Subcutaneous abdominal adipose tissue (tissue), 5 donors: ENCODE data around the gene LY6G5B.

ENCODE experiments used
- H3K27ac ChIP-seq: one replicate; pipeline ENCODE4 v1.7.0; 2013; ENCODE audit warnings: low read depth, mild to moderate bottlenecking, inconsistent platforms, low read length, moderate library complexity
- H3K27me3 ChIP-seq, 5 donors: one replicate each; pipeline ENCODE4 v1.7.0; 2013; ENCODE audit warnings: low read length in 5 of 5, inconsistent platforms in 1 of 5; ENCODE audit not compliant: control insufficient read depth in 5 of 5, insufficient read depth in 4 of 5
- H3K36me3 ChIP-seq, 5 donors: one replicate each; pipeline ENCODE4 v1.7.0; 2013; ENCODE audit warnings: low read length in 5 of 5; ENCODE audit not compliant: control insufficient read depth in 5 of 5, insufficient read depth in 5 of 5
- H3K4me1 ChIP-seq, 5 donors: one replicate each; pipeline ENCODE4 v1.7.0; 2013; ENCODE audit warnings: low read length in 5 of 5, mild to moderate bottlenecking in 3 of 5, moderate library complexity in 1 of 5; ENCODE audit not compliant: control insufficient read depth in 5 of 5, insufficient read depth in 5 of 5
- H3K4me3 ChIP-seq, 5 donors: one replicate each; pipeline ENCODE4 v1.7.0; 2013; ENCODE audit warnings: low read length in 5 of 5, low read depth in 1 of 5
- H3K9ac ChIP-seq, 5 donors: one replicate each; pipeline ENCODE4 v1.7.0; 2013; ENCODE audit warnings: low read length in 5 of 5, mild to moderate bottlenecking in 4 of 5, moderate library complexity in 3 of 5
- H3K9me3 ChIP-seq, 5 donors: one replicate each; pipeline ENCODE4 v1.7.0; 2013; ENCODE audit warnings: low read length in 5 of 5; ENCODE audit not compliant: control insufficient read depth in 5 of 5
- donor health status: healthy.
- donor health status: healthy.
- donor health status: healthy.
- donor health status: healthy.
- donor health status: healthy.

Gene LY6G5B

GRCh38 chr6:31677955-31678354, 8.2 kb downstream of the LY6G5B start:
- H3K27ac ChIP-seq = no peak overlapping the region
- no peaks in the 10 kb centered on the region for H3K27me3 ChIP-seq
- no peaks in the 10 kb centered on the region for H3K9me3 ChIP-seq
- H3K36me3 ChIP-seq = peaks cover 0 to 15% (median 9%) of the 10 kb centered on the region in 5 donors
- no peak overlapping the region for H3K4me3 ChIP-seq
- no peak overlapping the region for H3K9ac ChIP-seq
- peaks cover 0 to 19% (median 17%) of the 10 kb centered on the region in 5 donors for H3K4me1 ChIP-seq

DNA sequence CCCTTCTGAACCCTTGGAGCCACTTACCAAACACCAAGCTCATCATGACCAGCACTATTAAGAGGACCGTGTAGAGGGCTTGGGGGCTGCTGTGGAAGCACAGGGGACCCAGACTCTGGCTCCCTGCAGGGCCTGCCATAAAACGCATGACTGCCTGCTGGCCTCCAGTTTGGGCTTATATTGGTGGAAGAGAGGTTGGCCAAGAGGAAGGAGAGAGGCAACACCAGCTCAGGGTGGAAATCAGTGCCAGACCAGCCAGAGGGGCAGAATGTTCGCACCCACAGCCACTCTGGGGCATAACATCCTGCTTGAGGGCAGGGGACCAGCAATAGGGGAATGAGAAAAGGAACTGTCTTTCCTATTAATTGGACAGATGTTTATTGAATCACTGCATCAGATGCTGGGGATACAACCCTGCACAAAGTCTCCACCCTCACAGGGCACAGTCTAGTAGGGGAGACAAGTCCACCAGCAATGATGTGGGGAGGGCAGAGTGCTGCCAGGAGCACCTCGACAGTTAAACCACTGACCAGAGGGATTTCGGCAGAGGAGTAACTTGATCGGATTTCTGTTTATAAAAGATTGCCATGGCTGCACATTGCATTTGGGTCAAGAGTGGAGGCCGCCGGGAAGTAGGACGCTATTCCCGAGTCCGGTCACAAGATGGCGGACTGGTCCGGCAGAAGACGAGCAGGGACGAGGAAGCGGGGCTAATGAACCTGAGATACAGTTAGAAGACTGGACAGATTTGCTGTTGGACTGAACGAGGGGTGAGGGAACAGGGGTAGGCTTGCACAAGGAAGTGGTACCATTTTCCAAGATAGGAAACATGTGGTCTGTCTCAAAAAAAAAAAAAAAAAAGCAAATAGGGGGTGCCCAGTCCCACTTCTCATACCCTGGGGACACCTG, 10.7 kb downstream of the LY6G5B start, which contains the start of gene LY6G5C:
TSS of gene LY6G5C (minus strand) at position 842 of the 909 bp plus-strand sequence. CDS start at position 148, 694 bp downstream.
- H3K27ac ChIP-seq = peak within 1 kb of the TSS; percentile 49

DNA sequence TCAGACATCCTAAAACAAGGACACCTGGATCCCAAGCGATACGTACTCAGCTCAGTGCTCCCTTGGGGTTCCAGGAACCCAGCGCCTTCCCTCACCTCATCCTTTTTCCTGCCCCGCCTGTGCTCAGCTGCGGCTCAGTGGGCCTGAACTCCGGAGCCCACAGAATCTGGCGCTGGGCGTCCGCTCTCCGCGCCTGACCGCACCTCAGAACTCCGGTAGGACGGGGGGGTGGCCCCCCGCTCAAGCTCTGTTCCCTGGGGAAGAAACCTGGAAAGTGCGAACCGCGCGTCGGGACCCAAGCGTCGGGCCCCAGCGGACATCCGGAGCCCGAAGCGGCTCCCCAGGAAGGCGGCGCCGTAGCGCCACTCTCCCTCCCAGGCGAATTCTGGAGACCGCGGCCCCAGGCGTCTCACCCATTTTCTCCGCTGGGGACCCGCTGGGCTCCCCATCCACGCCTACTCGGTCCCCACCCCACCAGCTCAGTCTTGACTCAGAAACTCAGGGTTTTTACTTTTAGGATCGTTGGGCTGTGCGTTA, 11.4 kb downstream of the LY6G5B start:
- no peaks in the 10 kb centered on the region for H3K9me3 ChIP-seq
- H3K27me3 ChIP-seq = no peaks in the 10 kb centered on the region
- peak overlapping the region in 4 of 5 donors; percentile 45 to 80 (median 68) for H3K9ac ChIP-seq
- H3K4me3 ChIP-seq = peak overlapping the region; percentile 65 to 74 (median 69)
- H3K4me1 ChIP-seq = peaks cover 0 to 23% (median 20%) of the 10 kb centered on the region in 5 donors
- peaks cover 0 to 14% (median 11%) of the 10 kb centered on the region in 5 donors for H3K36me3 ChIP-seq
- peak overlapping the region; percentile 49 for H3K27ac ChIP-seq

More for the DNA sequence above, 10.7 kb downstream of the LY6G5B start, which contains the start of gene LY6G5C:
- Histone ChIP-seq H3K36me3 (peaks cover 0 to 8% (median 6%) of the 10 kb centered on the region in 5 donors), H3K9me3 (no peaks in the 10 kb centered on the region), H3K4me3 (peak within 1 kb of the TSS; percentile 65 to 74 (median 69)), H3K27me3 (no peaks in the 10 kb centered on the region), H3K4me1 (peaks cover 0 to 23% (median 20%) of the 10 kb centered on the region in 5 donors), H3K9ac (peak within 1 kb of the TSS in 4 of 5 donors; percentile 45 to 80 (median 68))

DNA sequence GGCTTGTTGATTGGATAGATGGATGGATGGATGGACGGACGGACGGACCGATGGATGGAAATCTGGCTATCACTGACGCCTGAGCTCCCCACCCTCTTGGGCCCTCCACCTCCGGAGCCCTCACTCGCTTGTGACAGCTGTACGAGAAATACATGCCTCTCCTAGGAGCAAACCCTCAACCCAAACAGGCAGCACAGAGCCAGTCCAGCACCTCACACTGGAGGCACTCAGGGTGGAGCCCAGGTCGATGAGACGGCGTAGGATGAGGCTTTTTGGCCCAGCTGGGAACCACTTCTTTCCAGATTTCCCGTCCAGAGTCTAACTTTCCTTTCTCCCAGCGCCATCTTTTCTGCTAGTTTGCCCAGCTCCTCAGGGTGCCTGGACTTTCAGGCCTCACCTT, 13.8 kb downstream of the LY6G5B start:
- H3K27me3 ChIP-seq = no peaks in the 10 kb centered on the region
- peaks cover 0 to 38% (median 35%) of the 10 kb centered on the region in 5 donors for H3K36me3 ChIP-seq
- peaks cover 0 to 23% (median 20%) of the 10 kb centered on the region in 5 donors for H3K4me1 ChIP-seq
- H3K9me3 ChIP-seq = no peaks in the 10 kb centered on the region
- H3K27ac ChIP-seq = no peak overlapping the region
- no peak overlapping the region for H3K4me3 ChIP-seq
- H3K9ac ChIP-seq = no peak overlapping the region

DNA sequence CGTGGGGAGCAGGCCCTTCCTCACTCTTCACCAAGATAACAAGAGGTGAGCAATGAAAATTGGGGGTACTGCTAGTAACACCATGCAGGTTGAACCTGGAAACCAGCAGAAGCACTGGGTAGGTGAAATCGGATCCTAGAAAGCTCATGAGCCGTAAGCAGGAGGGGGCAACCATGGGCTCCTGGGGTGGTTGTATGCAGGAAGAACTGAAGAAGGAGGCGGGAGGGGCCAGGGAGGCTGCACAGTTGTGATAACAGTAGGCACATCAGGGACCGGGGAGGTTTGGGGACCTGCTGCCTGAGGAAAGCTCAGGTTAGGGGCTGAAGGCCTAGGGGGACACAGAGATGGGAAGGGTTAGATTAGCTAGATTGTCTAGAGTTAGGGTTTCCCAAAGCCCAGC, 16.7 kb downstream of the LY6G5B start:
- peaks cover 0 to 67% (median 63%) of the 10 kb centered on the region in 5 donors for H3K36me3 ChIP-seq
- H3K9me3 ChIP-seq = no peaks in the 10 kb centered on the region
- H3K9ac ChIP-seq = no peak overlapping the region
- no peak overlapping the region for H3K27ac ChIP-seq
- no peak overlapping the region for H3K4me3 ChIP-seq
- peaks cover 0 to 9% (median 6%) of the 10 kb centered on the region in 5 donors for H3K4me1 ChIP-seq
- H3K27me3 ChIP-seq = no peaks in the 10 kb centered on the region

DNA sequence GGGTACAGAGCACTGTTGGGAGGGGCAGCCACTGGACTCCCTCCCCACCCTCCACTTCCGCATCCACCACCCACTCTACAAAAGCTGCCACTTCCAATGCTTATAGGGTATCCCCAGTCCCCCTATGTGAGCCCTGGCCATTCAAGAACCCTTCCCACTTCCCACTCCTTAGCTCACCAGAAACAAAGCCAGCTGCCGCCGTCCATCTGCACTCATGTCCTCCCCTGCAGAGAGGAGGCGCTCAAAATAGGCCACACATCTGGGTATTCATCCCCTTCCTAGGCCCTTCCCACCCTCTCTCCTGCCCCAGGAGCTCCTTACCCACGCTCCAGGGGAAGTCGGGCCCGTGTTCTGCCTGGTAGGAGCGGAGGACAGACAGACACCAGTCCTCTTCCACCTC, 17.5 kb downstream of the LY6G5B start:
- Histone ChIP-seq H3K9ac (no peak overlapping the region), H3K36me3 (peaks cover 3 to 75% (median 71%) of the 10 kb centered on the region in 5 donors), H3K27ac (no peak overlapping the region), H3K9me3 (no peaks in the 10 kb centered on the region), H3K4me3 (no peak overlapping the region), H3K27me3 (no peaks in the 10 kb centered on the region), H3K4me1 (peaks cover 0 to 4% (median 3%) of the 10 kb centered on the region in 5 donors)

DNA sequence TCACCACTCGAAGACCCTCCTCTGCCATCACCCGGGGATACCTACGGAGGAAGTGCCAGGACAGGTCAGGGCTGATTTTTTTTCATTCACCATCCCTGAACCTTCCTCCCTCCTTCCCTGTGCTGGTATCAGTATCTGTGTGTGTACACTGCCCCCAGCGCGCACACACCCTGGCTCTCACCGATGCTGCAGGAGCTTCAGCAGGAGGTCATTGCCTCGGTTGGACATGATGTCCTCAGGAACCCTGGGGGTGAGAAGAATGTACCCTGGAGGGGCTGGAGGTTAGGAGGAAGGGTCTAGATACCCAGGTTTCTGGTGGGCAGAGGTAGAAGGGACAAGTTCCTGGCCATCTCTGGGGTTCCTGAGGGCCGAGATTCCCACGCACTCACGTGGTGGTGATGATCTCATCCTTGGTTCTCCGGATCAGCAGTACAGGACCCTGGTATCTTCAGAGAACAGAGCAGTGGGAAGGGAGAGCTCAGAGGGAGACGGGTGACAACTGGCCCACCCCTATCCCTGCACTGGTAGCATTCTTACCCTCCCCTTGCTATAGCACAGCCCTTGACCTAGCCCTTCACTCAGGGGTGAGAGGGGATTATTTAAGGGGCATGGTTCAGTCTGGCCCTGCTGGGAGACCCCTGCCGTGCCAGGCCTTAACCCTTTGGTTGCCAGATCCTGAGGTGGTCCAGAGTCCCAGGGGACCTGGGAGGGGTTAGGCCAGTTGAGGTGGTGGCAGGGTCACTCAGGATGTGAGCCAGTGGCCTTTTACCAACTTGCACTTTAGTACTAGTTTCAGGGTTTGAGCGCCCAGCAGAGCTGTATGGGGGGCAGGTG, 18.3 kb downstream of the LY6G5B start:
- Histone ChIP-seq H3K9me3 (no peaks in the 10 kb centered on the region), H3K9ac (no peak overlapping the region), H3K4me3 (no peak overlapping the region), H3K27ac (no peak overlapping the region), H3K4me1 (peaks cover 0 to 3% (median 3%) of the 10 kb centered on the region in 5 donors), H3K27me3 (no peaks in the 10 kb centered on the region), H3K36me3 (peaks cover 3 to 82% (median 78%) of the 10 kb centered on the region in 5 donors)

DNA sequence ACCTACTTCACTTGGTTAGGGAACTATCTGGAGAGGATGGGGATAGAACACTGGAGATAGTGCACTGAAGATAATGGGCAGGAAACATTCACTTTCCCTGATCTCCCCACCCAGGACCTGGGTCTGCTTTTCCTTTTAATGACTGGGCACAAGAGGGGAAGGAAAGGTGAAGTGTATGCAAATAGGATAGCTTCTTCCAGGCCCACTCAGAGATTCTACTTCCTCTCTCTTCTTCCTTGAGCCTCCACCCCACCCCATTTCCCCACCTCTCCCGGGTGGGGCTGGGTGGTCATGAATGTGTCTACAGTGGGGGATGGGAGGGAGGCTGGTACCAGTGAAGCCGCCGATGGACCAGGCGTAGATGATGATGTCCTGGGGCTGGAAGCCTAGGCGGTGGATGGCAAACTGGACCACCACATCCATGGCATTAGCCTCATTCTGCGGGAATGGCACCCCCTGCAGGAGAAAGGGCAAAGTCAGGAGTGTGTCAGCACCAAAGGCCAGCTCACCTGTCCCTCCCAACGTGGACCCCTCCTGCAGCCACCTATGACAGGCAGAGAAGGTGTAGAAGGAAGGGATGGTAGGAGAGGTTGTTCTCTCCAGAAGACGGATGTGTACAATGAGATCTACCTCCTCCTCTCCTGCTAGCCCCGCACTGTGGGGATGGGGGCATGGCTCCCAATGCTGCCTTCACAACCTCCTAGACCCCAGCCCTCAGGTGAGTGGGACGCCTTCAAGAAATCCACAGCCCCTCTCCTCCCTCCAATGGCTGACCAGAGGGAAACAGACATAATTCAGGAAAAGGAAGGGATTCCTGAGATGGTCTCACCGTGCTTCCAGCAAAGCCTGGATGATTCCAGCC, 19.7 kb downstream of the LY6G5B start:
- Histone ChIP-seq H3K4me3 (no peak overlapping the region), H3K9ac (peak overlapping the region in 1 of 5 donors; percentile 7), H3K9me3 (no peaks in the 10 kb centered on the region), H3K27ac (no peak overlapping the region), H3K36me3 (peaks cover 3 to 94% (median 86%) of the 10 kb centered on the region in 5 donors), H3K27me3 (no peaks in the 10 kb centered on the region), H3K4me1 (no peaks in the 10 kb centered on the region)
